DND-41 (cell line): Measurements from ENCODE around the gene VPS33B.

Source experiments
- CTCF ChIP-seq: IDR thresholded peaks from 2 replicates; pipeline ENCODE4 v1.5.1; 2012; ENCODE audit warnings: borderline replicate concordance, low read length, moderate library complexity, mild to moderate bottlenecking; ENCODE audit not compliant: poor library complexity, severe bottlenecking; ENCODE audit errors: extremely low read depth
- EZH2 ChIP-seq: IDR thresholded peaks from 3 replicates; pipeline ENCODE4 v1.6.1; 2012; ENCODE audit warnings: borderline replicate concordance, low read depth, mild to moderate bottlenecking, moderate library complexity, low read length, inconsistent platforms; ENCODE audit not compliant: severe bottlenecking

DNA sequence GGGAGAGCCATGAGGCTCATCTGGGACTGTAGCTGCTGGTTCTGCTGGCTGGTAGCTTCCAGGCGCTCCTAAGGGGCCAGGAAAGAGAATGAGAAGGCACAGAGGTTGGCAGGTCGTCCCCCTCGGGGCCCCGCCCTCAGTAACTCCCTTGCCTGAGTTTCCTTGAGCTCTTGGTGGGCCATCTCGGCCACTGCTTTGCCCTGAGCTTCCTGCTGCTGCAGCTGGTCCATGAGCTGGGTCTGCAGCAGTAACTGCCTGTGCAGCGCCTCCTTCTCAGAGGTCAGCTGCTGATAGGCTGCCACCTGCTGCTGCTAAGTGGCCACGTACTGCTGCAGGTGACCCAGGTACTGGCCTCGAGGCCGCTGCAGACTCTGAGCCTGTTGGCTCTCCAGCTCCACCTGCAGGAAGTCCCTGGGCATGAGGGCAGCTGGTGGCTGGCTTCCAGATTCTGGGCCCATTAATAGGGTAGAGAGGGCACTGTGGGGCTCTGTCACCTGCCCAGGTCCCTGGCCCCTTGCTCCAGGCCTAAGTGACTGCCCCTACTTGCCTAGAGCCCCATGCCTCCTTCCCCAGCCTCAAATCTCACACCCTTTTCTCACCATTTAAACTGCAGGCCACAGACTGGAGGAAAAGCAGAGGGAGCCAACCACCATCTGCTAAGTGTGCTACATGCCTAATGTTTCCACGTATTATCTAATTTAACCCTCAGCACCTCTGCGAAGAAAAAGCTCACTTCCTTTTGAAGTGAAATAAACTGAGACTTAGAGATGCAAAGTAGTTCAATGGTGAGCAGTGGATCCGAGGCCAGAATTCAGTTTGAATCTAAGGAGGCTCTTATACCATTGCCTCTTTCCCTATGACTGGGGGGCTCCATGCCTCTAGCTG is 10.8 kb upstream of the VPS33B start:
- peak; percentile 65 for TF ChIP-seq CTCF
- no peak for TF ChIP-seq EZH2
